NCI-H128 (cell line): Measurements from ENCODE around the gene DCAF5.
"Not testable (repeated sequence)": the region's sequence is repeated elsewhere in the genome, so short reads cannot be mapped to it uniquely, and the experiment has no call there.

Experiments
- DNase-seq: peaks from one replicate; lab custom pipeline; 2025; ENCODE audit not compliant: unreplicated experiment; lab: John Stamatoyannopoulos, UW

Gene DCAF5

GRCh38 chr14:69044296-69044695 lies 108.6 kb downstream of the DCAF5 start:
- no peak for DNase-seq

GRCh38 chr14:69043596-69044260 lies 109.2 kb downstream of the DCAF5 start:
- DNase-seq: no peak

- DNase-seq: no peak
Observed at GRCh38 chr14:69042787-69043444, 110.0 kb downstream of the DCAF5 start.

GRCh38 chr14:69042299-69042698 lies 110.6 kb downstream of the DCAF5 start:
- no peak for DNase-seq

- DNase-seq: no peak
Observed at GRCh38 chr14:69041783-69042182, 111.1 kb downstream of the DCAF5 start.

GRCh38 chr14:69040353-69040752 lies 112.6 kb downstream of the DCAF5 start:
- DNase-seq: no peak

GRCh38 chr14:69039288-69039628 lies 113.7 kb downstream of the DCAF5 start:
- no peak for DNase-seq

GRCh38 chr14:69038455-69039287 lies 114.2 kb downstream of the DCAF5 start:
- DNase-seq: no peak

GRCh38 chr14:69037790-69038454 lies 115.0 kb downstream of the DCAF5 start:
- DNase-seq: no peak

- DNase-seq: no peak
Observed at GRCh38 chr14:69036757-69037506, 116.0 kb downstream of the DCAF5 start.

GRCh38 chr14:69034612-69035262 lies 118.2 kb downstream of the DCAF5 start:
- DNase-seq: no peak

GRCh38 chr14:69027242-69027913 lies 125.5 kb downstream of the DCAF5 start:
- no peak for DNase-seq

- DNase-seq: no peak
Observed at GRCh38 chr14:69023035-69023434, 129.9 kb downstream of the DCAF5 start.

GRCh38 chr14:69022093-69022492 lies 130.8 kb downstream of the DCAF5 start:
- not testable (repeated sequence) for DNase-seq

- DNase-seq: no peak
Observed at GRCh38 chr14:69017706-69018105, 135.2 kb downstream of the DCAF5 start.

- no peak for DNase-seq
Observed at GRCh38 chr14:69014829-69015259, 138.1 kb downstream of the DCAF5 start.

GRCh38 chr14:69013943-69014782 lies 138.8 kb downstream of the DCAF5 start:
- DNase-seq: no peak

GRCh38 chr14:69012256-69012953 lies 140.5 kb downstream of the DCAF5 start:
- no peak for DNase-seq
